NCI-H1105 treated with DMSO at 0.1 percent for 48 hours (cell line): ENCODE results near the gene SH2D3A.
"Not testable (repeated sequence)": the region's sequence is repeated elsewhere in the genome, so short reads cannot be mapped to it uniquely, and the experiment has no call there.

Experiments used
- DNase-seq: peaks from one replicate; lab custom pipeline; 2025; lab: John Stamatoyannopoulos, UW

Gene SH2D3A

DNA sequence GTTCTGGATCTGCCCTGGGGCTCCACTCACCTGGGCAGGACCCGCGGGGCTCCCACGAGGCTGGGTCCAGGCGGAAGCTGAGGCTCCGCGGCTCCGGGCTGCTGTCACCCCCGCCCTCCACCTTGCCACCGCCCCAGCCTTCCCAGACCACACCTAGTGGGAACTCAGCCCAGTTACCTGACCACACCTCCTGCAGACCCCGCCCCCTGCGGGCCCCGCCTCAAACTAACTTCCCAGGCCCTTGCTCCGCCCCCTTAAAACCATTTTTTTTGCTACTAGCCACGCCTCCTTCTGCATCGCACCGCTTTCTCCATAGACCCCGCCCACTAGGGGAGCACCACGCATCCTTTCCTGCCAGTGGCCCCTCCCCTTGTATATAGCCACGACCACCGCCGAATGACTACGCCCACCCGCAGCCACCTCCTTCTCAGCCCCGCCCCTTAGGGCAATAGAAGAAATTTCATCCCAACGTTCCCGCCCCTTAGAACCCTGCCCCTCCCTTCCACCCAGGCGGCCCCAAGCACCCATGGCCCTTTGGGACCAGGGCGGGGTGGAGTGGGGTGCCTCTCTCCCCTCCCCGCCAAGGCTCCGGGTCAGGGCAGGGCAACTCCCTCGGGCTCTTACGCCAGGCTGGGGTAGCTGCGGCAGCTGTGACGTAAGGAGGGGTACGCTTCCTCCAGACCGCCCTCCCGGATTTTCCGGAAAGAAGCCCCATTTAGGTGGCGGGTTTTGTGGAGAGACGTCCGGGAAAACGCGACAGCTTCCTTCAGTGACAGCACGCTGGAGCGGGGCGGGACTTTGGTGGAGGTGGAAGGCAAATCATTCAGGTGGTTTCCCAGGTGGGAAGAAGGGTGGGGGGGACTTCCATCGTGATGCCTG lies at the start of gene SH2D3A:
Gene SH2D3A (minus strand): TSS at position 79 of the 879 bp plus-strand sequence. CDS start 3,687 bp downstream, outside the sequence.
- peak; percentile 29 for DNase-seq

DNA sequence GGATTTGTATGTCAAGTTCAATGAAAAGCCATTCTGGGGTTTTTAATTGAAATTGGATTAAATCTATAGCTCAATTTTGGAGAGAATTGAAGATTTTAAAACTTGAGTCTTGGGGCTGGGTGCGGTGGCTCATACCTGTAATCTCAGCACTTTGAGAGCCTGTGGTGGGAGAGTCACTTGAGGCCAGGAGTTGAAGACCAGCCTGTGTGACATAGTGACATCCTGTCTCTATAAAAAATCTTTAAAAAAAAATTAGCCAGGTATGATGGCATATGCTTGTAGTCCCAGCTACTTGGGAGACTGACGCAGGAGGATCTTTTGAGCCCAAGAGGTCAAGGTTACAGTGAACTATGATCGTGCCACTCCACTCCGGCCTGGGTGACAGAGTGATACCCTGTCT lies 46.4 kb upstream of the SH2D3A start:
- no peak for DNase-seq

DNA sequence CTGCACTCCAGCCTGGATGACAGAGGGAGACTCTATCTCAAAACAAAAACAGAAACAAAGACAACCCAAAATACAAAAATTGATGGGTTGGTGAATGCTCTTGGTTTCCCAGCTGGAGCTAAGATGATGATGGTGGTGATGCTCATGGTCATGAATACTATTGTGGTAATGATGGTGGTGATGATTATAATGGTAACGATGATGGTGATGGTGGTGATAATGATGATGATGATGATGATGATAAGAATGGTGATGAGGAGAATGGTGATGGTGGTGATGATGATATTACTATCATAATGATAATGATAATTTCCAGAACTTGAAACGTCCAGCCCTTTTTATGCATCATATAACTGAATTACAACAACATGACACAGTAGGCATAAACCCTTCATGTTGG lies 45.4 kb upstream of the SH2D3A start:
- no peak for DNase-seq

DNA sequence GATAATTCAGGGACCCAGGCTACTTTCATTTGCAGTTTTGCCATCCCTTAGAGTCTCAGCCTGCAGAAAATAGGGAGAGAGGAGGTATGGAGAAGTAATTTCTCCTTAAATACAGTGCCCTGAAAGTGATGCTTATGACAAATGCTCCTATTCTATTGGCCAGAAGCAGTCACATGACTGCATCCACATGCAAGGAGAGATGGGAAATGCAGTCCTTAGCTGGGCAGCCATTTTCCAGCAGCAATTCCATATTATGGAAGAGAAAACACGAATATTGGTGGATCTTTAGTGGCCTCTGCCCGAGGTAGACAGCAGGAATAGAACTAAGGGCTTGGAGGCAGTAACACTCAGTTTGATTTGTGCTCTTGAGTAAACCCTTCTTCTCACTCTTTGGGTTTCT lies 44.7 kb upstream of the SH2D3A start:
- peak; percentile 42 for DNase-seq

DNA sequence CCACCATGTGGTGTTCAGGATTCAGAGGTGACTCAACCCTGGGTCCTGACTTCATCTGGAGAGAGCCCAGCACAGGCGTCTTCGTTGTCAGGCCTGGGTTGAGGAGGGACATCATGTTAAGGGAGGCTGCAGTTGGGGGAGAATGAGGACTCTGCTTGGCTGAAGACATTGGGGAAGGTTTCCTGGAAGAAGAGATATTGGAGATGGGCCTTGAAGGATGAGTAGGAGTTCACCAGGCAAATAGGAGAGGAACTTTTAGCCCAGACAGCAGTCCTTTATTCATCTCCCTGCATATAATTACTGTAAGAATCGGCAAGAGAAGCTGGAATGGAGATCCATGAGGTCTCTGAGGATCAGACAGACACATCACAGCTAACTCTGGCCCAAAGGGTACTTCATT lies 44.1 kb upstream of the SH2D3A start:
- DNase-seq: no peak

DNA sequence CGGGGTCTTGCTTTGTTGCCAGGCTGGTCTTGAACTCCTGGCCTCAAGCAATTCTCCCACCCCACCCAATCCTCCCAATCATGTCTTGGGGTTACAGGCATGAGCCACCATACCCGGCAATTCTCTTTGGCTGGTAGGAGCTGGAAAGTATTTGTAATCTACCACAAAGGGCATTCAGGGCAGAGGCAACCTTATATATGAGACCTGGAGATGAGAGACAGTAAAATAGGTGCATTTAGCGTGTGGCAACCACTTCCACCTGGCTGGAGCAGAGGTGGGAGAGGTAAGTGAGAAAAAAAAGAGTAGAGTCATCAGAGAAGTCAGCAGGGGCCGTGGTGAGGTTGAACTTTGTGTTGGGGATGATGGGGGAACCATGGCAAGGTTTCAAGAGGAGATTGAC lies 42.0 kb upstream of the SH2D3A start:
- DNase-seq: no peak

DNA sequence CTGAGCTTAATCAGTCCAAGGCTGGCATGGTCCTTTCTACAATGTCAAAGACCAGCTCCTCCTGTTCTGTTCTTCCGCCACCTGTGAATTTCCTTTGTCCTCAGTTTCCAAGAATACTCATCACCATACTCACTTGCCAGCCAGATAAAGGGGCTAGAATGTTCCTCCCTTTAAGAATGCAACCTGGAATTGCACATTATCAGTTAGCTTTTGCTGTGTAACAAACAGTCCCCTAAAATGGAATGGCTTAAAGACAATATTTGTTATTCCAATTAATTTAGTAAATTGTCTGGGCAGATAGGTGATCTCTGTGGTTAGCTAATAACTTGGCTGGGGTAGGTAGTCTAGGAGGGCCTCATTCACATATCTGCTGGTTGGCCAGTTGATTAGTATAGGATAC lies 41.3 kb upstream of the SH2D3A start:
- DNase-seq: no peak

DNA sequence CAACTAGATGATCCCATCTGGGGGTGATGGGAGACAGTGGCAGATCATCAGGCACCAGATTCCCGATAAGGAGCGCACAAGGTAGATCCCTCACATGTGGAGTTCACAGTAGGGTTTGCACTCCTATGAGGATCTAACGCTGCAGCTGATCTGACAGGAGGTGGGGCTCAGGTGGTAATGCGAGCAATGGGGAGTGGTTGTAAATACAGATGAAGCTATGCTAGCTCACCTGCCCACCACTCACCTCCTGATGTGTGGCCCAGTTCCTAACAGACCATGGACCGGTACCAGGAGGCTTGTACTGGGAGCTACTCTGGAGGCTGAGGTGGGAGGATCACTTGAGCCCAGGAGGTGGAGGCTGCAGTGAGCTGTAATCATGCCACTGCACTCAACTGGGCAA lies 40.1 kb upstream of the SH2D3A start:
- DNase-seq: no peak

DNA sequence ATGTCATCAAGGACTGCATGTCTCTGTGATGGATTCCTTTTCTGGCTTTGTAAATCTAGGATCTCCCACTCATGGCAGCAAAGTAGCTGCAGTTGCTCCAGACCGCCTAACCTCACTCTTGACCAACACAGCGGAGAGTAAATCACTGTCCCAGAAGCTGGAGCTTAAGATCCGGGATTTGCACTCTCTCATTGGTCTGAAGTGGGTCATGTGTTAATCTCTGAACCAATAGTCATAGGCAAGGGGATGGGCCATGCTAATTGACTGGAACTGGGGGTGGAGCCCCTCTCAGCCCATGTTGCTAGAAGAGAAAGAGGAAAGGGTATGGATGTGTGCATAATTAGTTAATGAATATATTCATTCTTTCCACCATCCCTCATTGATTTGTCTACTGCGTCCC lies 39.3 kb upstream of the SH2D3A start:
- DNase-seq: no peak

DNA sequence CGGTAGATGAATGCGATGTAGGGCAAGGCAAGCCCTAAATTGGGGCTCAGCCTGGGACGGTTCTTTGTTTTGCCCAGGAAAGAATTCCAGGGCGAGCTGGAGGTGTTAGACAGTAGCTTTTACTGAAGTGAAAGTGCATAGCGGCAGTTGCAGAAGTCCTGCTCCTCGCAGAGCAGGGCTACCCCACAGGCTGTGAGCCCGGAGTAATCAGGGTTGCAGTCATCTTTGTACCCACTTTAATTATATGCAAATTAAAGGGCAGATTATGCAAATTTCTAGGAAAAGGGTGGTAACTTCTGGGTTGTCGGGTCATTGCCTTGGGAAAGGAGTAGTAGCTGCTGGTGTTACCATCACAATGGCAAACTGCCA lies 35.8 kb upstream of the SH2D3A start:
- DNase-seq: no peak

DNA sequence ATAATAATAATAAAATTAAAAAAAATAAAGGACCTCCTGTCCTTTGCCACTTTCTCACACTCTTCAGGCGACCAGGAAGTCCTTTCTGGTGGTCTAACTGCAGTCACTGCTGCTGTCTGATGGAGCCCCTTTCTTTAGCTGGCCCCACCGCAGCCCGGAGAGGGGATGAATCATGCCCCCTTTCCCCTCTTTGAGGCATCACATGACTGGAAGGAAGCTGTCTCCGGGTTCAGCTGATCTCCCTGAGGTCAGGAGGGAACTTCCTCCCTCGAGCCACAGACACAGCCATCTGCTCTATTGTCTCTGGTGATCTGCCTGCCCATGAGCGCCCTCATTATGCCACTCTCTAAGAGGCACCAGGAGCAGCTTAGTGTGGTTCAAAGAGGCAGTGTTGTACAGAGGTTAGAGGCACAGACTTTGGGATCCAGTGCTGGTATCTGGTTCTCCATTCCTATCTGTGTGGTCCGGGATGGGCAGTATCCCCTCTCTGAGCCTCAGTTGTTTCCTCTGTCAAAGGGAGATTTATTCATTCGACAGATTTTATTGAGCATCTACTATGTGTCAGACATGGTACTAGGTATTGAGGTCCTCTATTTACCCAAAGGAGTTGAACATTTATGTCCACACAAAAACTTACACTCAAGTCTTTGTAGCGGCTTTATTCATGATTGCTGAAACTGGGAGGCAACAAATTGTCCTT lies 35.3 kb upstream of the SH2D3A start:
- DNase-seq: no peak

DNA sequence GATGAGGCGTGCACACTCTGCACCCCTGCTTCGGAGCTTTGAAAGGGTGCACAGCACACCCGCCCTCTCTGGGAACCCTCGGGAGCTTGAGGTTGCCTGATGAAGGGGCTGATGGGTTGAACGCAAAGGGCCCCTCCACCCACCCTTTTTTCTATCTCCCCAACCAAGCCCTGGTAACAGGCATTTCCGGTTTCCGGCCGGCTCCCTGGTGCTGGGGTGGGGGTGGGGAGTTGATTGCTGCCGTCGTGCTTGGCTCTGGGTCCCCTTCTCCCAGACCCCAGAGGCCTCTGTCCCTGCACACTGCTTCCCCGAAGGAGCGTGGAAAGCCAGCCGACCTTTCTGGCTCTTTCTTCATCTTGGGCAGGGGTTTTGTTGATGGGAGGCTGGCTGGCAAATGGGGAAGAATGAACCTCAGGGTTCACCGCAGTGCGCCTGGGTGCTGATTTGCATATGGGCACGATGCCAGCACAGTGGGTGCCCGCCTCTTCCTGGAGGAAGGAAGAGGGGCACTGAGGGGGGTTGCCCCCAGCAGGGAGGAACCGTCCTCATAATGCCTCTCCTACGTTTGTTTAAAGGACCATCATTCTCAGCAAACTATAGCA lies 34.4 kb upstream of the SH2D3A start:
- peak; percentile 33 for DNase-seq

DNA sequence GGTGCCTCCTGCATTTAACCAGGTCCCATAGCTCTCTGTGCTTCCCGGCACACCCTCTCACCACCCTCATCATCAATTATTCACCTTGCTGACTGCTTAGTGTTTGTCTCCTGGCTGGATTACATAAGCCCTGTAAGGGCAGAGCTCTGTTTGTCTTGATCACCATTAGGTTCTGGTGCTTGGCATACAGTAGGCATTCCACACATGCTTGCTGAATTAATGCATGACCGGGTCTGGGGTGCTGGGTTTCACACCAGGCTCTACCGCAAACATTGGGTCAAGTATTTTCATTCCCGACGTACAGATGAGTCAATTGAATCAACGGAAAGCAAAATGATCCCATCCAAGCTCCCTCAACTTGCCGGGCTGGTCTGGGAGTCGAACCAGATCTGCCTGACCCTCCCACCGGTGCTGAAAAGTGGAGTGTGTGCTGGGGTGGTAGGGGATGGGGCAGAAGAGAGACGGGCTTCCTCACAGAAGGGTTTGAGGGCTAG lies 33.8 kb upstream of the SH2D3A start:
- no peak for DNase-seq

DNA sequence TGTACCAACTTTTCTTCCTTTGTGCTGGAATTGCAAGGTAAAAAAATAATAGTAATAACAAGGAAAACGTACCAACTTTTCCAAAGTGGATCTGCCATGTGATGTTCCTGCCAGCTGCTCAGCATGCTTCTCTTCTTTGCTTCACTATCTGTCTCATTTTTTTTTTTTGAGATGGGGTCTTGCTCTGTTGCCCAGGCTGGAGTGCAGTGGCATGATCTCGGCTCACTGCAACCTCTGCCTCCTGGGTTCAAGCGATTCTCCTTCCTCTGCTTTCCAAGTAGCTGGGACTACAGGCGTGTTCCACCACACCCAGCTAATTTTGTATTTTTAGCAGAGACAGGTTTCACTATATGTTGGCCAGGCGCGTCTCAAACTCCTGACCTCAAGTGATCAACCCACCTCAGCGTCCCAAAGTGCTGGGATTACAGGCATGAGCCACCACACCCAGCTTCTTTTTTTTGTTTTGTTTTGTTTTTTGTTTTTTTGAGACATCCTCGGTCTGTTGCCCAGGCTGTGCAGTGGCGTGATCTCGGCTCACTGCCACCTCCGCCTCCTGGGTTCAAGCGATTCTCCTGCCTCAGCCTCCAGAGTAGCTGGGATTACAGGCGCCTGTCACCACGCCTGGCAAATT lies 33.0 kb upstream of the SH2D3A start:
- not testable (repeated sequence) for DNase-seq

DNA sequence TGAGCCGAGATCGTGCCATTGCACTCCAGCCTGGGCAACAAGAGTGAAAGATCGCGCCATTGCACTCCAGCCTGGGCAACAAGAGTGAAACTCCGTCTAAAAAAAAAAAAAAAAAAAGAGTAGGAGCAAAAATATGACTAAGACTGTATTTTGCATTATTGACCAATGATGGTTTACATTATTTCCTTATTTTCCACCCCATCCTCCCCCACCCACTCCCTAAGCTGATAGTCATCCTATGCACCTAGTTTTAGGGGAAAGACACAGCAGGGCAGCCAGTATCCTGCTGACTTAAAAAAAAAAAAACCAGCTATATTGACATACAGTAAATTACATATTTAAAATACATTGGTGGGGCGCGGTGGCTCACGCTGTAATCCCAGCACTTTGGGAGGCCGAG lies 30.4 kb upstream of the SH2D3A start:
- DNase-seq: no peak

DNA sequence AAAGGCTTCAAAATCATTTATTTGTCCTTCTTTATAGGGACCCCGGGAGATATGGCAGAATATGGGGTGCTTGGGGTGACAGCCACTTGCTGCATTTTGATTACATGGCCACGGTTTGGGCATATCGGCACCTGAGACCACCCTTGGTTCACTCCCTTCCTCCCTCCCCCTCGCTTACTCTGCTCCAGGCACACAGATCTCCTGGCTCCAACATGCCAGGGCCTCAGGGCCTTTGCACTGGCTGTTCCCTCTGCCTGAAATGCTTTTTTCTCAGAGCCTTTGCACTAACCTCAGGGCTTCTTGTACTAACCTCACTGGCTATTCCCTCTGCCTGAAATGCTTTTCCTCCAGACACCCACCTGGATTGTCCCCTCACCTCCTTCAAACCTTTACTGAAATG lies 29.0 kb upstream of the SH2D3A start:
- DNase-seq: no peak

DNA sequence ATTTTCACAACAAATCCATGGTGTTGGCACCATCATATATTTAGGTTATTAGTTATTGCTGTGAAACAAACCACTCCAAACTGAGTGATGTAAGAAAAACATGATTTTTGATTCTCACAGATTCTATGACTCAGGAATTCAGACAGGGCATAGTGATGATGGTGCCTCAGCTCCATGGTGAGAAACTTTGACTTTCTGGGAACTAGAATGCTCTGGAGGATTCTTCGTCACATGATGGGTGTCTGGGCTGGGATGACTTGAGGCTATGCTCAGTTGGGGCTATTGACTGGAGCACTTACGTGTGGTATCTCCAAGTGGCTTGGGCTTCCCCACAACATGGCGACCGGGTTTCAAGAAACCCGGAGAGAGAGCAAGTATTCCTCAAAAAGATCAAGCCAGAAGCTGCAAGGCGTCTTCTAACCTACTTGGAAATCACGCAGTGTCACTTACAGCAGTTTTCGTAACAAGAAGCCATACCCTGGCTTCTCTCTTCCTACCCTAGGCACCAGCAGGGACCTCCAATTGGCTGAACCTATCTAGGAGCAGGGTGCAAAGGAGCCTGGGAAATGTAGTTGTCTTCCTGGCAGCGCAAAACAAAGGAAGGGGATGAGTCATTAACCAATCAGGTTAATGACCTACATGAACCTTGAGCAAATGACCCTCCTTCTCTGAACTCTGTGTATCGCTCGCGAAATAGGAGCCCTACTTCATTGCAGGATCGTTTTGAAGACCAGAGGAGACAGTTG lies 27.6 kb upstream of the SH2D3A start:
- DNase-seq: no peak

DNA sequence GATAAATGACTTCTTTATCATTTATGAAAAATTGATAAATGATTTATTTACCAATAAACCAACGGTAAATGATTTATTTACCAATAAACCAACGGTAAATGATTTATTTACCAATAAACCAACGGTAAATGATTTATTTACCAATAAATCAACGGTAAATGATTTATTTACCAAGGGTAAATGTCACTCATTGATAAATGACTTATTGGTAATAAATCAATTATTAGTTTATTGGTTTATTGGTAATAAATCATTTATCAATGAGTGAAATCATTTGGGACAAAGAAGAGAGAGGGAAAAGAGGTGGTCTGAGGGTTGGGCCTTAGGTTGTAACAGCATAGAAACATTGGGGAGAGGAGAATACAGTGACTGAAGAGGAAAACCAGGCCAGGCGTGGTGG lies 26.7 kb upstream of the SH2D3A start:
- no peak for DNase-seq

DNA sequence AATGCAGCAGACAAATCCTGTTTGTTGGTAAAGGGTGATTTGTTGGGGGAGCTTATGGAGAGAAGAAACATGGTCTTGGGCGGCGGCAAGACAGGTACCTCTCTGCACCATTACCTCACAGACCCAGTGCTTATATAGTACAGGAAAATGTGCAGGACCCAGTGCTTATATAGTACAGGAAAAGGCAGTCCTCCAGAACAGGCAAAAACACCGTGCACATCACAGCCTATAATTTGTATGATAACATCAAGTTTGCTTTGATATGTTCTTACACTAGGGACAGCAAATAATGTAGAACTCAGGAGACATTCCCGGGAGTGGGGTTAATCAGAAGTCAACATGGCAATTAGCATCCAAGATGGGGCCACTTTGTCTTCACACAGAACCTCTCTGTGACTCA lies 26.2 kb upstream of the SH2D3A start:
- DNase-seq: no peak

DNA sequence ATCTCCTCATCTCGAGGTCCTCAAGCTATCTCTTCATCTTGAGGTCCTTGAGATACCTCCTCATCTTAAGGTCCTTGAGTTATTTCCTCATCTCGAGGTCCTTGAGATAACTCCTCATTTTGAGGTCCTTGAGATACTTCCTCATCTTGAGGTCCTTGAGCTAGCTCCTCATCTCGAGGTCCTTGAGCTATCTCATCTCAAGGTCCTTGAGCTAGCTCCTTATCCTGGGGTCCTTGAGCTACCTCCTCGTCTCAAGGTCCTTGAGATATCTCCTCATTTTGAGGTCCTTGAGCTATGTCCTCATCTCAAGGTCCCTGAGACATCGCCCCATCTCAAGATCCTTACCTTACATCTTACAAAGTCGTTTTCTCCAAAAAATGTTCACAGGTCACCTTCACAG lies 24.0 kb upstream of the SH2D3A start:
- no peak for DNase-seq

DNA sequence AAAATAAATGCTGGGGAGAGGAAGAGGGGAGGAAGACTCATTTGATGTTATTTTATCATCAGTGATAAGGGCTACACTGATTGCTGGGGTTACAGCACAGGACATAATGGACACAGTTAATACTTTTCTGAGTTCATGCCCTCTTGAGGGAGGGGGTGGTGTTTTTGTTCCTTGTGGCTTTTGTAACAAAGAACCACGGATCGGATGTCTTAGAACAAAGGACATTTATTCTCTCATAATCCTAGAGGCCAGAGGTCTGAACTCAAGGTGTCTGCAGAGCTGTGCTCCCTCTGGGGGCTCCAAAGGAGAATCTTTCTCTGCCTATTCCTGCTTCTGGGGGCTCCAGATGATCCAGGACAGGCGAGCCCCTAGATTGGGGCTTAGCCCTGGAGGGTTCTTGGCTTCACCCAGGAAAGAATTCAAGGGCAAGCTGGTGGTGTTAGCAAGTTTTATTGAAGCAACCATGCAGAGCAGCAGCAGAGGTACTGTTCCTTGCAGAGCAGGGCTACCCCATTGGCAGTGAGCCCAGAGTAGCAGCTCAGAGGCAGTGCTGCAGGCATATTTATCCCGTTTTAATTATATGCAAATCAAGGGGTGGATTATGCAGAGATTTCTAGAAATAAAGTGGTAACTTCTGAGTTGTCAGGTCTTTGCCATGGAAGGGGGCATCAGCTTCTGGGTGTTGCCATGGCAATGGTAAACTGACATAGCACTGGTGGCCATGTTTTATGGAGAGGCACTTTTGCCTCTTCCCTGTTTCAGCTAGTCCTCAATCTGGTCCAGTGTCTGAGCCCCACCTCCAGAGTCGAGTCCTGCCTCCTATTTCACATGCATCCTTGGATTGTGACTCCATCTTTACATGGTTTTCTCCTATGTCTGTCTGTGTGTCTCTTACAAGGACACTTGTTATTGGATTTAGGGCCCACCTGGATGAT lies 23.2 kb upstream of the SH2D3A start:
- DNase-seq: no peak
